Loucy (cell line): ENCODE results near the gene RFC1.

ENCODE experiments used
- H2AFZ ChIP-seq: fragments of 200-600 bp; sonication (generic); 2 replicates; pipeline ENCODE4 v1.6.0; 2016; ENCODE audit warnings: antibody characterized with exemption, mild to moderate bottlenecking, low read length, moderate library complexity
- H3F3A ChIP-seq: fragments of 200-600 bp; 2 replicates; pipeline ENCODE4 v1.6.0; 2016; ENCODE audit warnings: antibody characterized with exemption, low read depth, mild to moderate bottlenecking
- H3K27me3 ChIP-seq: fragments of 200-600 bp; sonication (generic); 2 replicates; pipeline ENCODE4 v1.6.1; 2014; ENCODE audit warnings: low read length, mild to moderate bottlenecking; ENCODE audit not compliant: insufficient read depth, poor library complexity, severe bottlenecking
- H3K36me3 ChIP-seq: fragments of 200-600 bp; sonication (generic); 2 replicates; pipeline ENCODE4 v1.6.1; 2016; ENCODE audit warnings: low read length; ENCODE audit not compliant: insufficient read depth
- H3K4me1 ChIP-seq: fragments of 200-600 bp; sonication (generic); 2 replicates; pipeline ENCODE4 v1.5.1; 2014; ENCODE audit warnings: low read length, mild to moderate bottlenecking; ENCODE audit not compliant: insufficient read depth, poor library complexity, severe bottlenecking
- H3K4me2 ChIP-seq: fragments of 200-600 bp; sonication (generic); 2 replicates; pipeline ENCODE4 v1.6.0; 2014; ENCODE audit warnings: antibody characterized with exemption, low read length, low read depth, mild to moderate bottlenecking; ENCODE audit not compliant: poor library complexity, severe bottlenecking
- H3K4me3 ChIP-seq: fragments of 200-600 bp; sonication (generic); 2 replicates; pipeline ENCODE4 v1.5.1; 2014; ENCODE audit warnings: low read length, mild to moderate bottlenecking, mixed read lengths; ENCODE audit not compliant: poor library complexity, severe bottlenecking
- H3K79me2 ChIP-seq: fragments of 200-600 bp; sonication (generic); 2 replicates; pipeline ENCODE4 v1.6.1; 2014; ENCODE audit warnings: low read length; ENCODE audit not compliant: insufficient read depth
- H3K9ac ChIP-seq: fragments of 200-600 bp; sonication (generic); 2 replicates; pipeline ENCODE4 v1.6.0; 2014; ENCODE audit warnings: mild to moderate bottlenecking, low read depth, low read length, moderate library complexity; ENCODE audit not compliant: poor library complexity, severe bottlenecking
- H3K9me2 ChIP-seq: fragments of 200-600 bp; sonication (generic); replicated peaks from 2 replicates; pipeline ENCODE4 v1.6.1; 2016; ENCODE audit warnings: low read depth, low read length, mixed read lengths
- H3K9me3 ChIP-seq: fragments of 200-600 bp; sonication (generic); 2 replicates; pipeline ENCODE4 v1.6.1; 2014; ENCODE audit warnings: mild to moderate bottlenecking, antibody characterized with exemption, low read length, low read depth; ENCODE audit not compliant: insufficient read depth
- H4K20me1 ChIP-seq: fragments of 200-600 bp; sonication (generic); 2 replicates; pipeline ENCODE4 v1.6.0; 2014; ENCODE audit warnings: antibody characterized with exemption, low read length, mild to moderate bottlenecking; ENCODE audit not compliant: insufficient read depth, poor library complexity, severe bottlenecking
- EZH2phosphoT487 ChIP-seq: fragments of 200-600 bp; IDR thresholded peaks from 2 replicates; pipeline ENCODE4 v1.6.1; 2018; ENCODE audit warnings: antibody characterized with exemption, mild to moderate bottlenecking, moderate library complexity, borderline replicate concordance
- TF ChIP-seq, protein P1 (sequence below): fragments of 200-600 bp; sonication (generic); conservative IDR thresholded peaks from 2 replicates; pipeline ENCODE4 v1.5.1; 2014; ENCODE audit warnings: mild to moderate bottlenecking, antibody characterized with exemption, low read length

RFC1 gene

DNA sequence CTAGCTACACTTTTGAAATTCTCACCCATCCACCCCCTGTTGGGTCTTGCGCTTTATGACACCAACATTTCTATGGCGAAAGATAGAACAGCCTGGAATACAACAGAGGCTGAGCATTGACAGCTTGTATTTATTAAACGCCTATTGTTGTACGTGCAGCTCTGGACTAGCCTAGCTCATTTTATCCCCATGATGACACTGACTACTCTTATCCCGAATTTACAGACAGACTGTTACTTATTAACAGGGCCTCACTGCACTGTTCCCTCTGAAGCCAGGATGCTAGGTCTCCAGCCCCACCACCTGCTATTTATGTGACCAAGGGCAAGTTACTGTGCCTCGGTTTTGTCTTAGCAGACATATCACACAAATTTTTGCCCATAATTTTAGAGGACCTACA is 1.0 kb upstream of the RFC1 start:
- no peaks in the 10 kb centered on the region for H3K9me3 ChIP-seq
- peak overlapping the region; percentile 71 for H3K4me2 ChIP-seq
- H3K9me2 ChIP-seq, result no peaks in the 10 kb centered on the region
- no peaks in the 10 kb centered on the region for H3K27me3 ChIP-seq
- H4K20me1 ChIP-seq, result peaks cover 36% of the 10 kb centered on the region
- peak overlapping the region; percentile 98; the same call in 1 of the 2 replicates for H2AFZ ChIP-seq
- peaks cover 12% of the 10 kb centered on the region for H3K4me1 ChIP-seq
- H3K79me2 ChIP-seq, result peaks cover 40% of the 10 kb centered on the region
- H3F3A ChIP-seq, result no peaks in the 10 kb centered on the region
- H3K36me3 ChIP-seq, result no peaks in the 10 kb centered on the region
- no peak for TF ChIP-seq EZH2phosphoT487
- TF ChIP-seq, protein P1, sequence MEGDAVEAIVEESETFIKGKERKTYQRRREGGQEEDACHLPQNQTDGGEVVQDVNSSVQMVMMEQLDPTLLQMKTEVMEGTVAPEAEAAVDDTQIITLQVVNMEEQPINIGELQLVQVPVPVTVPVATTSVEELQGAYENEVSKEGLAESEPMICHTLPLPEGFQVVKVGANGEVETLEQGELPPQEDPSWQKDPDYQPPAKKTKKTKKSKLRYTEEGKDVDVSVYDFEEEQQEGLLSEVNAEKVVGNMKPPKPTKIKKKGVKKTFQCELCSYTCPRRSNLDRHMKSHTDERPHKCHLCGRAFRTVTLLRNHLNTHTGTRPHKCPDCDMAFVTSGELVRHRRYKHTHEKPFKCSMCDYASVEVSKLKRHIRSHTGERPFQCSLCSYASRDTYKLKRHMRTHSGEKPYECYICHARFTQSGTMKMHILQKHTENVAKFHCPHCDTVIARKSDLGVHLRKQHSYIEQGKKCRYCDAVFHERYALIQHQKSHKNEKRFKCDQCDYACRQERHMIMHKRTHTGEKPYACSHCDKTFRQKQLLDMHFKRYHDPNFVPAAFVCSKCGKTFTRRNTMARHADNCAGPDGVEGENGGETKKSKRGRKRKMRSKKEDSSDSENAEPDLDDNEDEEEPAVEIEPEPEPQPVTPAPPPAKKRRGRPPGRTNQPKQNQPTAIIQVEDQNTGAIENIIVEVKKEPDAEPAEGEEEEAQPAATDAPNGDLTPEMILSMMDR, result no peak
- peak overlapping the region; percentile 94 for H3K4me3 ChIP-seq
- H3K9ac ChIP-seq, result no peak overlapping the region

DNA sequence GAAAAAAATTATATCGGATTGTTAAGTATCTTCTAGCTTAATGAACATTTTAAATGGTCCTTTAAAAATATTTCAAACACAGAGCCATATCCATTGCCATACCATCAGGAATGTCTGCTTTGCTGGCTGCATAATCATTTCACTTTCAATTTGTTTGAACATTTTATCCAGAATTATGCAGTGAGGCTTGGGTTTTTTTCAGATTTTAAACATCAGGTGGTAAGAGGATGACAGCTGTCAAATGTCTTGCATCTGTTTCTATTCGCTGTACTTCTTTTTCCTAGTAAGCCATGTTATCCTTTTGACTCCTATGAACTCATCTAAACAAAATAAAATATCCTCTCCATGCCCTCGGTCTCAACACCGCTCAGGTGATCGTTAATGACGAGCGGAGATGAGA is 802 bp downstream of the RFC1 start:
- H2AFZ ChIP-seq, result peak overlapping the region; percentile 98; the same call in 1 of the 2 replicates
- H3K9me2 ChIP-seq, result no peaks in the 10 kb centered on the region
- peaks cover 50% of the 10 kb centered on the region for H4K20me1 ChIP-seq
- H3K27me3 ChIP-seq, result no peaks in the 10 kb centered on the region
- peaks cover 58% of the 10 kb centered on the region for H3K79me2 ChIP-seq
- no peaks in the 10 kb centered on the region for H3F3A ChIP-seq
- peak overlapping the region; percentile 90 for H3K9ac ChIP-seq
- peak overlapping the region; percentile 71 for H3K4me2 ChIP-seq
- TF ChIP-seq, protein P1, result no peak
- no peak for TF ChIP-seq EZH2phosphoT487
- H3K4me3 ChIP-seq, result peak overlapping the region; percentile 94
- H3K4me1 ChIP-seq, result peaks cover 14% of the 10 kb centered on the region
- H3K9me3 ChIP-seq, result no peaks in the 10 kb centered on the region
- H3K36me3 ChIP-seq, result no peaks in the 10 kb centered on the region

DNA sequence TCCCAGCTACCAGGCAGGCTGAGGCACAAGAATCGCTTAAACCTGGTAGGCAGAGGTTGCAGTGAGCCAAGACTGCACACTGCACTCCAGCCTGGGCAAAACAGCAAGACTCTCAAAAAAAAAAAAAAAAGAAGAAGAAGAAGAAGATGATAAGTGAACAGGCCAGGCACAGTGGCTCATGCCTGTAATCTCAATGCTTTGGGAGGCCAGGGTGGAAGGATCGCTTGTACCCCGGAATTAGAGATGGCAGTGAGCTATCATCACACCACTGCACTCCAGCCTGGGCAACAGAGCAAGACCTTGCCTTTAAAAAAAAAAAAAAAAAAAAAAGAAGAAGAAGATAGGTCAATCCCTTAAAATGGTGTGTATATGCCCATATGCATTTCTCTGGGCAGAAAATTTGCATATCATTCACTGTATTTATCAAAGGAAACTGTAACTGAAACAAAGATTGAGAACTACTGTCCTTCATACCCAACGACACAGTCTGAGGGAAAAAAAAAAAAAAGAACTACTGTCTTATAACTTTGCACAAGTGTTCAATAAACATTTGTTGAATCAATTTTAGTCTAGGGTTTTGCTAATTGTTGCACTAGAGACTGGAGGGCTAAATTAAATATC is 2.3 kb downstream of the RFC1 start:
- Histone ChIP-seq H3K36me3 (no peaks in the 10 kb centered on the region), H3K4me3 (peak overlapping the region; percentile 94), H4K20me1 (peaks cover 53% of the 10 kb centered on the region), H3K79me2 (peaks cover 70% of the 10 kb centered on the region), H2AFZ (no peak overlapping the region), H3K9ac (peak overlapping the region; percentile 32), H3F3A (no peaks in the 10 kb centered on the region), H3K27me3 (no peaks in the 10 kb centered on the region), H3K9me2 (no peaks in the 10 kb centered on the region), H3K4me2 (peak overlapping the region; percentile 71), H3K9me3 (no peaks in the 10 kb centered on the region), H3K4me1 (peaks cover 16% of the 10 kb centered on the region)
- no peak for TF ChIP-seq EZH2phosphoT487
- TF ChIP-seq, protein P1, result no peak
